ENCODE results near the gene CLASP1. TPM values are rescaled to one million over a fixed set of nuclear protein-coding genes. Genes with fewer than 3 reads are reported as not detected.

The CLASP1 gene
- total and polyA plus RNA-seq, 3 donors from 2014 or later, result 43.8 to 130 (median 103) TPM

GRCh38 chr2:121372721-121373353, 276.4 kb downstream of the CLASP1 start:
- Histone ChIP-seq H3K9me3 (no peaks in the 10 kb centered on the region), H3K4me3 (no peak overlapping the region), H3K4me1 (peaks cover 12% of the 10 kb centered on the region), H3K36me3 (ENCODE audit: low read depth, missing control alignments) (no peaks in the 10 kb centered on the region), H3K27me3 (no peaks in the 10 kb centered on the region), H3K27ac (no peak overlapping the region)
- intact Hi-C loops (cut with DNase I; ENCODE audit: low total_unique reads), result no loop called here
- WGBS, 2 donors, result 88 to 96% methylated on average over 7 of the region's 7 CpGs
- DNase-seq, result no peak
- TF ChIP-seq CTCF (IDR thresholded peaks at IDR 0.05) (no peak), POLR2A (IDR thresholded peaks at IDR 0.05) (no peak)

GRCh38 chr2:121372082-121372481, 277.2 kb downstream of the CLASP1 start:
- DNase-seq, result no peak
- Histone ChIP-seq H3K27ac (no peak overlapping the region), H3K4me3 (no peak overlapping the region), H3K36me3 (ENCODE audit: low read depth, missing control alignments) (no peaks in the 10 kb centered on the region), H3K27me3 (no peaks in the 10 kb centered on the region), H3K4me1 (peaks cover 9% of the 10 kb centered on the region), H3K9me3 (no peaks in the 10 kb centered on the region)
- TF ChIP-seq CTCF (IDR thresholded peaks at IDR 0.05) (no peak), POLR2A (IDR thresholded peaks at IDR 0.05) (no peak)
- intact Hi-C loops (cut with DNase I; ENCODE audit: low total_unique reads), result no loop called here

- Histone ChIP-seq H3K36me3 (ENCODE audit: low read depth, missing control alignments) (no peaks in the 10 kb centered on the region), H3K27ac (no peak overlapping the region)
These were observed 280.4 kb downstream of the CLASP1 start for GRCh38 chr2:121368836-121369235.

GRCh38 chr2:121368155-121368554, 281.1 kb downstream of the CLASP1 start:
- Histone ChIP-seq H3K27ac (no peak overlapping the region), H3K4me3 (no peak overlapping the region), H3K36me3 (ENCODE audit: low read depth, missing control alignments) (no peaks in the 10 kb centered on the region), H3K27me3 (no peaks in the 10 kb centered on the region), H3K9me3 (no peaks in the 10 kb centered on the region), H3K4me1 (no peaks in the 10 kb centered on the region)
- TF ChIP-seq POLR2A (IDR thresholded peaks at IDR 0.05) (no peak), CTCF (IDR thresholded peaks at IDR 0.05) (no peak)
- no peak for DNase-seq
- 95 to 98% methylated on average over 7 of the region's 7 CpGs for WGBS, 2 donors
- intact Hi-C loops (cut with DNase I; ENCODE audit: low total_unique reads), result no loop called here

More at GRCh38 chr2:121368836-121369235, 280.4 kb downstream of the CLASP1 start:
- H3K9me3 ChIP-seq, result no peaks in the 10 kb centered on the region
- DNase-seq, result no peak
- intact Hi-C loops (cut with DNase I; ENCODE audit: low total_unique reads), result no loop called here
- no peaks in the 10 kb centered on the region for H3K27me3 ChIP-seq
- H3K4me1 ChIP-seq, result no peaks in the 10 kb centered on the region
- H3K4me3 ChIP-seq, result no peak overlapping the region
- no peak for TF ChIP-seq CTCF (IDR thresholded peaks at IDR 0.05)
- TF ChIP-seq POLR2A (IDR thresholded peaks at IDR 0.05), result no peak

- TF ChIP-seq CTCF (IDR thresholded peaks at IDR 0.05), result no peak
- DNase-seq, result no peak
- intact Hi-C loops (cut with DNase I; ENCODE audit: low total_unique reads), result no loop called here
- Histone ChIP-seq H3K9me3 (no peaks in the 10 kb centered on the region), H3K4me1 (no peaks in the 10 kb centered on the region), H3K36me3 (ENCODE audit: low read depth, missing control alignments) (no peaks in the 10 kb centered on the region), H3K4me3 (no peak overlapping the region), H3K27me3 (no peaks in the 10 kb centered on the region), H3K27ac (no peak overlapping the region)
- WGBS, 2 donors, result 93 to 94% methylated on average over 25 to 26 of the region's 26 CpGs
These were observed 281.9 kb downstream of the CLASP1 start for GRCh38 chr2:121367246-121367900.
